KMS-11 (cell line): ENCODE measurements around the gene ETHE1.
A peak's percentile ranks its signal among the peaks of the same experiment; 100 is the strongest.

Source experiments
- H2AFZ ChIP-seq: fragments of 200-600 bp; sonication (generic); 2 replicates; pipeline ENCODE4 v1.6.1; 2016; ENCODE audit warnings: antibody characterized with exemption, mixed run types, low read depth
- H3K27ac ChIP-seq: fragments of 200-600 bp; sonication (generic); 2 replicates; pipeline ENCODE4 v1.6.1; 2016; ENCODE audit warnings: mild to moderate bottlenecking, mixed run types
- H3K27me3 ChIP-seq: fragments of 200-600 bp; sonication (generic); 2 replicates; pipeline ENCODE4 v1.6.1; 2017; ENCODE audit warnings: mild to moderate bottlenecking, low read depth, mixed run types, moderate library complexity; ENCODE audit not compliant: insufficient read depth
- H3K36me3 ChIP-seq: fragments of 200-600 bp; sonication (generic); 2 replicates; pipeline ENCODE4 v1.6.1; 2017; ENCODE audit warnings: mild to moderate bottlenecking, mixed run types; ENCODE audit not compliant: insufficient read depth
- H3K4me1 ChIP-seq: fragments of 200-600 bp; sonication (generic); 2 replicates; pipeline ENCODE4 v1.6.1; 2016; ENCODE audit warnings: mild to moderate bottlenecking, low read depth, mixed run types; ENCODE audit not compliant: poor library complexity, severe bottlenecking
- H3K4me2 ChIP-seq: fragments of 200-600 bp; sonication (generic); 2 replicates; pipeline ENCODE4 v1.7.0; 2016; ENCODE audit warnings: mild to moderate bottlenecking, mixed run types
- H3K4me3 ChIP-seq: fragments of 200-600 bp; sonication (generic); IDR thresholded peaks from 2 replicates; pipeline ENCODE4 v1.6.1; 2017; ENCODE audit warnings: low read depth, low read length, mixed read lengths; ENCODE audit not compliant: insufficient read depth
- H3K79me2 ChIP-seq: fragments of 200-600 bp; sonication (generic); 2 replicates; pipeline ENCODE4 v1.6.1; 2016; ENCODE audit warnings: low read depth, mixed run types; ENCODE audit not compliant: insufficient read depth
- H3K9ac ChIP-seq: fragments of 200-600 bp; sonication (generic); 2 replicates; pipeline ENCODE4 v1.6.1; 2016; ENCODE audit warnings: mild to moderate bottlenecking, mixed run types
- H4K20me1 ChIP-seq: fragments of 200-600 bp; sonication (generic); 2 replicates; pipeline ENCODE4 v1.6.1; 2016; ENCODE audit warnings: mild to moderate bottlenecking, mixed run types; ENCODE audit not compliant: insufficient read depth
- CTCF ChIP-seq: fragments of 200-600 bp; sonication (generic); conservative IDR thresholded peaks from 2 replicates; pipeline ENCODE4 v1.6.1; 2017; ENCODE audit warnings: low read depth, mild to moderate bottlenecking, antibody characterized with exemption, low read length, moderate library complexity, mixed read lengths

Gene ETHE1

GRCh38 chr19:43467276-43467675 lies 59.7 kb downstream of the ETHE1 start:
- Histone ChIP-seq H3K4me1 (peaks cover 8% of the 10 kb centered on the region), H3K4me3 (no peak overlapping the region), H2AFZ (no peak overlapping the region), H3K9ac (no peak overlapping the region), H3K36me3 (no peaks in the 10 kb centered on the region), H3K27ac (no peak overlapping the region), H3K4me2 (no peak overlapping the region), H3K27me3 (no peaks in the 10 kb centered on the region; the same call in 1 of the 2 replicates), H4K20me1 (no peaks in the 10 kb centered on the region), H3K79me2 (no peaks in the 10 kb centered on the region)
- no peak for TF ChIP-seq CTCF

GRCh38 chr19:43466793-43467192 lies 60.2 kb downstream of the ETHE1 start:
- Histone ChIP-seq H3K27me3 (no peaks in the 10 kb centered on the region; the same call in 1 of the 2 replicates), H3K4me2 (no peak overlapping the region), H3K36me3 (no peaks in the 10 kb centered on the region), H4K20me1 (no peaks in the 10 kb centered on the region), H3K4me3 (no peak overlapping the region), H3K4me1 (peaks cover 8% of the 10 kb centered on the region), H3K9ac (no peak overlapping the region), H3K27ac (no peak overlapping the region), H2AFZ (no peak overlapping the region), H3K79me2 (no peaks in the 10 kb centered on the region)
- no peak for TF ChIP-seq CTCF

GRCh38 chr19:43465468-43466120 lies 61.4 kb downstream of the ETHE1 start, which contains the start of gene LYPD3:
TSS of gene LYPD3 (minus strand) at chr19:43465608. CDS start at chr19:43465571, 37 bp downstream.
- H3K4me1 ChIP-seq: peaks cover 8% of the 10 kb centered on the region
- no peak within 1 kb of the TSS for H3K27ac ChIP-seq
- H3K36me3 ChIP-seq: no peaks in the 10 kb centered on the region
- H3K4me3 ChIP-seq: no peak within 1 kb of the TSS
- H3K9ac ChIP-seq: no peak within 1 kb of the TSS; the same call in 1 of the 2 replicates
- no peaks in the 10 kb centered on the region for H4K20me1 ChIP-seq
- peak within 1 kb of the TSS; percentile 93 for H2AFZ ChIP-seq
- TF ChIP-seq CTCF: no peak
- H3K4me2 ChIP-seq: peak within 1 kb of the TSS; percentile 76
- peaks cover 2% of the 10 kb centered on the region; the same call in 1 of the 2 replicates for H3K27me3 ChIP-seq
- no peaks in the 10 kb centered on the region for H3K79me2 ChIP-seq

GRCh38 chr19:43464134-43464775 lies 62.7 kb downstream of the ETHE1 start:
- Histone ChIP-seq H3K4me2 (peak overlapping the region; percentile 76), H3K27me3 (peaks cover 2% of the 10 kb centered on the region; the same call in 1 of the 2 replicates)

More at GRCh38 chr19:43464134-43464775, 62.7 kb downstream of the ETHE1 start:
- Histone ChIP-seq H3K4me3 (no peak overlapping the region), H3K36me3 (no peaks in the 10 kb centered on the region), H3K79me2 (no peaks in the 10 kb centered on the region), H3K4me1 (peaks cover 8% of the 10 kb centered on the region), H2AFZ (peak overlapping the region; percentile 93), H4K20me1 (no peaks in the 10 kb centered on the region), H3K27ac (peak overlapping the region; percentile 3; the same call in 1 of the 2 replicates), H3K9ac (peak overlapping the region; percentile 1; the same call in 1 of the 2 replicates)
- no peak for TF ChIP-seq CTCF
